ENCODE measurements around the gene PSEN2.

The PSEN2 gene

GRCh38 chr1:226903819-226904716, 33.7 kb downstream of the PSEN2 start:
- no peak for TF ChIP-seq CTCF (IDR thresholded peaks at IDR 0.05; ENCODE audit: low read depth, low read length)
- DNase-seq = no peak
- no peaks in the 10 kb centered on the region for H3K9me3 ChIP-seq (ENCODE audit: severe bottlenecking)
- H3K27me3 ChIP-seq (ENCODE audit: insufficient read depth, low read depth, severe bottlenecking) = no peaks in the 10 kb centered on the region
- no peak overlapping the region for H3K27ac ChIP-seq
- no peaks in the 10 kb centered on the region for H3K36me3 ChIP-seq
- no peak overlapping the region for H3K4me3 ChIP-seq (ENCODE audit: low read depth, low read length)

- TF ChIP-seq CTCF (IDR thresholded peaks at IDR 0.05; ENCODE audit: low read depth, low read length) = no peak
- no peak for DNase-seq
- Histone ChIP-seq H3K36me3 (no peaks in the 10 kb centered on the region), H3K27me3 (ENCODE audit: insufficient read depth, low read depth, severe bottlenecking) (no peaks in the 10 kb centered on the region), H3K27ac (no peak overlapping the region), H3K4me3 (ENCODE audit: low read depth, low read length) (no peak overlapping the region), H3K9me3 (ENCODE audit: severe bottlenecking) (no peaks in the 10 kb centered on the region)
Observed at GRCh38 chr1:226904772-226905171, 34.4 kb downstream of the PSEN2 start.

GRCh38 chr1:226908419-226908818, 38.0 kb downstream of the PSEN2 start:
- no peak overlapping the region for H3K4me3 ChIP-seq (ENCODE audit: low read depth, low read length)
- no peaks in the 10 kb centered on the region for H3K36me3 ChIP-seq
- no peak for TF ChIP-seq CTCF (IDR thresholded peaks at IDR 0.05; ENCODE audit: low read depth, low read length)
- H3K9me3 ChIP-seq (ENCODE audit: severe bottlenecking) = no peaks in the 10 kb centered on the region
- H3K27ac ChIP-seq = no peak overlapping the region
- no peaks in the 10 kb centered on the region for H3K27me3 ChIP-seq (ENCODE audit: insufficient read depth, low read depth, severe bottlenecking)
- no peak for DNase-seq

- no peaks in the 10 kb centered on the region for H3K27me3 ChIP-seq (ENCODE audit: insufficient read depth, low read depth, severe bottlenecking)
- no peak for DNase-seq
- no peaks in the 10 kb centered on the region for H3K9me3 ChIP-seq (ENCODE audit: severe bottlenecking)
- no peak overlapping the region for H3K4me3 ChIP-seq (ENCODE audit: low read depth, low read length)
- H3K36me3 ChIP-seq = no peaks in the 10 kb centered on the region
- no peak for TF ChIP-seq CTCF (IDR thresholded peaks at IDR 0.05; ENCODE audit: low read depth, low read length)
- no peak overlapping the region for H3K27ac ChIP-seq
Observed at GRCh38 chr1:226908913-226909312, 38.5 kb downstream of the PSEN2 start.

GRCh38 chr1:226912587-226913176, 42.3 kb downstream of the PSEN2 start:
- Histone ChIP-seq H3K9me3 (ENCODE audit: severe bottlenecking) (no peaks in the 10 kb centered on the region), H3K4me3 (ENCODE audit: low read depth, low read length) (no peak overlapping the region), H3K36me3 (no peaks in the 10 kb centered on the region), H3K27ac (no peak overlapping the region), H3K27me3 (ENCODE audit: insufficient read depth, low read depth, severe bottlenecking) (no peaks in the 10 kb centered on the region)
- TF ChIP-seq CTCF (IDR thresholded peaks at IDR 0.05; ENCODE audit: low read depth, low read length) = peak; percentile 61; the same call in 1 of the 2 replicates
- peak; percentile 61 for DNase-seq
